ENCODE data around the gene TTBK1.

The TTBK1 gene

DNA sequence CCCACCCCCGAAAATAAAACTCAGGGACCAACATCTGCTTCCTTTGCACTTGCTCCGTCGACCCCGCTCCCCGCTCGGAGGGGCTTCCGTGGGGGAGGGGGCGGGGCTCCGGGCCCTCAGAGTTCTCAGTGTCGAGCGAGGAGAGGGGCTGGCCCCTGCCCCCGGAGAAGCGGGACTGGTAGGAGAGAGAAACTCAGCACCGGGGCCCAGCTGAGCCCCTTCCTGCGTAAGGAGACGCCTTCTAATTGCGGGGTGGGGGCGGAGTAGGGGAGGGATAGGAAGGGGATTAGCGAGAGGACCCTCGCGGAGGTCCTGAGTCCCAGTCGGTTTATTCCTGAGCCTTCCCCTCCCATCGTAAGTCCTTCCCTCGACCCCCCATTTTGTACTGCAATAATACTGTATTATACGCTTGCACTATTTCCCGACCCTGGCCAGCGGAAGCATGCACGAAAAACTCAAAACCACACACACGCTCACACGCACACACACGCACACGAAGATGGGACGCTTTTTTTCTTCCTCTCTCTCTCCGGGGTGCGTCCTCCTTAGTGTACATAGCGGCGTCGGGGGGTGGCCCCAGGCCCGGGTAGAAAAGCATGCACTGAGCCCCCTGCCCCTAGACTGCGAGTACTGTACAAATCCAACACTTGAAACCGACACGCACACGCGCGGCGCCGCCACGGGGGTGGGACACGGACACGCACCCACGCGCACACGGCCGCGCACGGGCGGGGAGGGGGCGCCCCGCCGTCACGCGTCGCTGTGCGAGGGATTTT, 32.7 kb downstream of the TTBK1 start:
- Histone ChIP-seq H3K4me1 (no peaks in the 10 kb centered on the region), H3K4me3 (no peak overlapping the region), H3K36me3 (replicated peaks) (no peaks in the 10 kb centered on the region), H3K27me3 (ENCODE audit: low read depth) (no peaks in the 10 kb centered on the region), H3K9me3 (no peaks in the 10 kb centered on the region)
- in situ Hi-C loops (cut with MboI; ENCODE audit: low sequenced_read_pairs): no loop called here
- DNase-seq (ENCODE audit: low spot score in 2 of 2): no peak

- DNase-seq (ENCODE audit: low spot score in 2 of 2): no peak
- Histone ChIP-seq H3K4me1 (no peaks in the 10 kb centered on the region), H3K9me3 (no peaks in the 10 kb centered on the region), H3K4me3 (no peak overlapping the region), H3K36me3 (replicated peaks) (no peaks in the 10 kb centered on the region), H3K27me3 (ENCODE audit: low read depth) (0 out of 2 replicates have a peak, but pooled peaks cover 4% of the 10 kb centered on the region)
- in situ Hi-C loops (cut with MboI; ENCODE audit: low sequenced_read_pairs): no loop called here
These were observed 33.5 kb downstream of the TTBK1 start for GRCh38 chr6:43276577-43277305.

GRCh38 chr6:43277306-43277642, 34.0 kb downstream of the TTBK1 start:
- in situ Hi-C loops (cut with MboI; ENCODE audit: low sequenced_read_pairs): no loop called here
- DNase-seq (ENCODE audit: low spot score in 2 of 2): no peak
- Histone ChIP-seq H3K9me3 (no peaks in the 10 kb centered on the region), H3K36me3 (replicated peaks) (no peaks in the 10 kb centered on the region), H3K4me1 (no peaks in the 10 kb centered on the region), H3K4me3 (no peak overlapping the region), H3K27me3 (ENCODE audit: low read depth) (peaks cover 8% of the 10 kb centered on the region; the same call in 1 of the 2 replicates)

- Histone ChIP-seq H3K27me3 (ENCODE audit: low read depth) (peaks cover 9% of the 10 kb centered on the region; the same call in 1 of the 2 replicates), H3K36me3 (replicated peaks) (no peaks in the 10 kb centered on the region), H3K4me3 (no peak overlapping the region), H3K9me3 (no peaks in the 10 kb centered on the region), H3K4me1 (no peaks in the 10 kb centered on the region)
- no peak for DNase-seq (ENCODE audit: low spot score in 2 of 2)
- in situ Hi-C loops (cut with MboI; ENCODE audit: low sequenced_read_pairs): no loop called here
These were observed 34.6 kb downstream of the TTBK1 start for GRCh38 chr6:43277643-43278523.

DNA sequence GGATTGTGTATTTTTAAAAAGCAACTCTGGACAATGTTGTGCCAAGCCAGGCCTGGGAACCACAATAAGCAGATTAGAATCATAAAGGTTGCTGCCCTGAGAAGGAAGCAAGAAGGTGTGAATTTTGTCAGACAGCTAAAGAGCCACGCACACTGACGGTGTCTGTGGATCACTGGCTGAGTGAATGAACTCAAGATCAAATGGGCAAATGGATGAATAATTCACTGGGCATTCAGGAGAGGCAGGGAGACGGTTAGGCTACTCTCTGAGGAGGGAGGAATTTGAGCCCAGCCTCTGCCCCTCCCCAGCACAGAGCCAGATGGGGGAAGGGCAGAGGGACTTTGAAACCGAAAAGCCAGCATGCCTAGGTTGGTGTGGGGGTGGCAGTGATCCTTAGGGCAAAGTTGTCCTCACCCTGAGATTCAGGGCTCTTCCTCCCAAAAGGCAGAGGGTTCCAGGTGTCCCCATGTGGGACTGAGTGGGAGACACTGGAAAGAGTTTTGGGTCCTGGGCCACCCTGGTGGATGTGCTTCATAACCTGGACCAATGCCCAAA, 35.3 kb downstream of the TTBK1 start:
- Histone ChIP-seq H3K36me3 (replicated peaks) (no peaks in the 10 kb centered on the region), H3K27me3 (ENCODE audit: low read depth) (peaks cover 15% of the 10 kb centered on the region; the same call in 1 of the 2 replicates), H3K9me3 (no peaks in the 10 kb centered on the region), H3K4me3 (no peak overlapping the region), H3K4me1 (no peaks in the 10 kb centered on the region)
- DNase-seq (ENCODE audit: low spot score in 2 of 2): no peak
- in situ Hi-C loops (cut with MboI; ENCODE audit: low sequenced_read_pairs): no loop called here

- no peaks in the 10 kb centered on the region for H3K36me3 ChIP-seq (replicated peaks)
- no peak for DNase-seq (ENCODE audit: low spot score in 2 of 2)
- no peaks in the 10 kb centered on the region for H3K9me3 ChIP-seq
- no peaks in the 10 kb centered on the region for H3K4me1 ChIP-seq
- no peak overlapping the region for H3K4me3 ChIP-seq
- peaks cover 28% of the 10 kb centered on the region for H3K27me3 ChIP-seq (ENCODE audit: low read depth)
- in situ Hi-C loops (cut with MboI; ENCODE audit: low sequenced_read_pairs): no loop called here
These were observed 37.0 kb downstream of the TTBK1 start for GRCh38 chr6:43280234-43280633.

GRCh38 chr6:43282060-43282459, 38.8 kb downstream of the TTBK1 start:
- H3K27me3 ChIP-seq (ENCODE audit: low read depth): peaks cover 37% of the 10 kb centered on the region
- in situ Hi-C loops (cut with MboI; ENCODE audit: low sequenced_read_pairs): no loop called here
- H3K9me3 ChIP-seq: no peaks in the 10 kb centered on the region
- no peaks in the 10 kb centered on the region for H3K36me3 ChIP-seq (replicated peaks)
- no peak overlapping the region for H3K4me3 ChIP-seq
- no peak for DNase-seq (ENCODE audit: low spot score in 2 of 2)
- H3K4me1 ChIP-seq: no peaks in the 10 kb centered on the region

- peaks cover 37% of the 10 kb centered on the region for H3K27me3 ChIP-seq (ENCODE audit: low read depth)
- no peaks in the 10 kb centered on the region for H3K4me1 ChIP-seq
- H3K36me3 ChIP-seq (replicated peaks): no peaks in the 10 kb centered on the region
- in situ Hi-C loops (cut with MboI; ENCODE audit: low sequenced_read_pairs): no loop called here
- no peak for DNase-seq (ENCODE audit: low spot score in 2 of 2)
- no peaks in the 10 kb centered on the region for H3K9me3 ChIP-seq
- no peak overlapping the region for H3K4me3 ChIP-seq
These were observed 39.6 kb downstream of the TTBK1 start for GRCh38 chr6:43282636-43283513.

- H3K36me3 ChIP-seq (replicated peaks): no peaks in the 10 kb centered on the region
- in situ Hi-C loops (cut with MboI; ENCODE audit: low sequenced_read_pairs): no loop called here
- no peak for DNase-seq (ENCODE audit: low spot score in 2 of 2)
- H3K27me3 ChIP-seq (ENCODE audit: low read depth): peaks cover 37% of the 10 kb centered on the region
- no peak overlapping the region for H3K4me3 ChIP-seq
- no peaks in the 10 kb centered on the region for H3K4me1 ChIP-seq
- H3K9me3 ChIP-seq: no peaks in the 10 kb centered on the region
These were observed 40.2 kb downstream of the TTBK1 start for GRCh38 chr6:43283514-43283901.

DNA sequence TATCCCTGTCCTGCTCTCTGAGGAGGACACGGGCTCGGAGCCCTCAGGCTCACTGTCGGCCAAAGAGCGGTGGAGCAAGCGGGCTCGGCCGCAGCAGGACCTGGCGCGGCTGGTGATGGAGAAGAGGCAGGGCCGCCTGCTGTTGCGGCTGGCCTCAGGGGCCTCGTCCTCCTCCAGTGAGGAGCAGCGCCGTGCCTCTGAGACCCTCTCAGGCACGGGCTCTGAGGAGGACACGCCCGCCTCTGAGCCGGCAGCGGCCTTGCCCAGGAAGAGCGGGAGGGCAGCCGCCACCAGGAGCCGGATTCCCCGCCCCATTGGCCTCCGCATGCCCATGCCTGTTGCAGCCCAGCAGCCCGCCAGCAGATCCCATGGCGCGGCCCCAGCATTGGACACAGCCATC, 40.6 kb downstream of the TTBK1 start:
- Histone ChIP-seq H3K9me3 (no peaks in the 10 kb centered on the region), H3K36me3 (replicated peaks) (no peaks in the 10 kb centered on the region), H3K4me1 (no peaks in the 10 kb centered on the region), H3K4me3 (no peak overlapping the region), H3K27me3 (ENCODE audit: low read depth) (peaks cover 37% of the 10 kb centered on the region)
- DNase-seq (ENCODE audit: low spot score in 2 of 2): no peak
- in situ Hi-C loops (cut with MboI; ENCODE audit: low sequenced_read_pairs): no loop called here

DNA sequence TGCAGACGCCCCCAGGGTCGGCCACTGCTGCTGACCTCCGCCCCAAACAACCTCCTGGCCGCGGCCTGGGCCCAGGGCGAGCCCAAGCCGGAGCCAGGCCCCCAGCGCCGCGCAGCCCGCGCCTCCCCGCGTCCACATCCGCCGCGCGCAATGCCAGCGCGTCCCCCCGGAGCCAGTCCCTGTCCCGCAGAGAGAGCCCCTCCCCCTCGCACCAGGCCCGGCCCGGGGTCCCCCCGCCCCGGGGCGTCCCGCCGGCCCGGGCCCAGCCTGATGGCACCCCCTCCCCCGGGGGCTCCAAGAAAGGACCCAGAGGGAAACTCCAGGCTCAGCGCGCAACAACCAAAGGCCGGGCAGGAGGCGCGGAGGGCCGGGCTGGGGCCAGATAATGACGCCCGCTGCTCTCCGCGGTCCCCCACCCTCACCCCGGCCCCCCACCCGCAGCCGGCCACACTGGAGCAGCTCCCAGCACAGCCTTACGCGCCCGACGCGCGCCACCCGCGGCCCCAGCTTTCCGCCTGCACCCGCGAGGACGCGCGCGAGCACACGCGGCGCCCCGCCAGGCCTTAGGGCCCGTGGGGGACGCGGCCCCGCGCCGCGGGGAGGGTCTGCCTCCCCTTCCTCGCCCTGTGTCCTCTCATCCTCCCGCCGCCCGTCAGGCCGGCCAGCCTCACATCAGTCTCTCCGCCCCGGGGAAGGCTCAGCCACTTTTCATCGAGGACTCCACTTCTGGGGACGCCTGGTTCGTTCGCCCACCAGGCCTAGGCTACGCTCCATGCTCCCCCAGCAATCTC, 41.9 kb downstream of the TTBK1 start:
- Histone ChIP-seq H3K36me3 (replicated peaks) (no peaks in the 10 kb centered on the region), H3K4me3 (no peak overlapping the region), H3K9me3 (no peaks in the 10 kb centered on the region), H3K4me1 (no peaks in the 10 kb centered on the region), H3K27me3 (ENCODE audit: low read depth) (peaks cover 37% of the 10 kb centered on the region)
- no peak for DNase-seq (ENCODE audit: low spot score in 2 of 2)
- in situ Hi-C loops (cut with MboI; ENCODE audit: low sequenced_read_pairs): no loop called here

DNA sequence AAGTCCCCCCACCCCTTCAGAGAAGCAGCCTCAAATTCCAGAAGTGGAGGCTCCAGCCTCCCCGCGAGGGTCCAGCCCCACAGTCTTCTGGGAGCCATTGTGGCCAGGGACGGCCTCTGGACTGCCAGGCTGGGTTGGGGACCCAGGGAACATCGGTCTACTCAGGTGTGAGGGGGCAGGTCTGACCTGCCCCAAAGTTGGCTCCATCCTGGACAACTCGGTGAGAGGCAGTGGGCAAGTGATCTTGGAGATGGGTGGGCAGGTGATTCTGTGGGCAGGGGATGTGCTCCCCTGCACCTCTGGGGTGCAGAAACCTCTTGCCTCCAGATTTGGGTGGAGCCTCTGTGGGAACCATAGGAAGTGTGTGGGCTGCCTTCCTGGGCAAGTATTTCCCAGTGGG, 42.6 kb downstream of the TTBK1 start:
- Histone ChIP-seq H3K4me3 (no peak overlapping the region), H3K27me3 (ENCODE audit: low read depth) (peaks cover 37% of the 10 kb centered on the region), H3K9me3 (no peaks in the 10 kb centered on the region), H3K4me1 (no peaks in the 10 kb centered on the region), H3K36me3 (replicated peaks) (no peaks in the 10 kb centered on the region)
- DNase-seq (ENCODE audit: low spot score in 2 of 2): no peak
- in situ Hi-C loops (cut with MboI; ENCODE audit: low sequenced_read_pairs): no loop called here

All from HAP-1 (cell line).